Measurements from ENCODE around the gene FAM47E.

The FAM47E gene

GRCh38 chr4:76251441-76252270, at the start of gene FAM47E:
FAM47E (plus strand) TSS chr4:76251721; CDS start chr4:76251747, 26 bp downstream.
- no peak for DNase-seq (ENCODE audit: low read depth, low spot score)

- DNase-seq (ENCODE audit: low read depth, low spot score), result no peak
Measured at GRCh38 chr4:76203541-76203940, 48.0 kb upstream of the FAM47E start.

GRCh38 chr4:76204936-76205335, 46.6 kb upstream of the FAM47E start:
- no peak for DNase-seq (ENCODE audit: low read depth, low spot score)

GRCh38 chr4:76205476-76205875, 46.0 kb upstream of the FAM47E start:
- no peak for DNase-seq (ENCODE audit: low read depth, low spot score)

GRCh38 chr4:76206222-76206942, 45.1 kb upstream of the FAM47E start:
- no peak for DNase-seq (ENCODE audit: low read depth, low spot score)

GRCh38 chr4:76207549-76207948, 44.0 kb upstream of the FAM47E start:
- DNase-seq (ENCODE audit: low read depth, low spot score), result no peak

- peak; percentile 84 for DNase-seq (ENCODE audit: low read depth, low spot score)
Measured at GRCh38 chr4:76208005-76208765, 43.3 kb upstream of the FAM47E start.

- DNase-seq (ENCODE audit: low read depth, low spot score), result no peak
Measured at GRCh38 chr4:76209881-76210280, 41.6 kb upstream of the FAM47E start.

GRCh38 chr4:76210452-76210851, 41.1 kb upstream of the FAM47E start:
- no peak for DNase-seq (ENCODE audit: low read depth, low spot score)

GRCh38 chr4:76211769-76212708, 39.5 kb upstream of the FAM47E start:
- DNase-seq (ENCODE audit: low read depth, low spot score), result no peak

- DNase-seq (ENCODE audit: low read depth, low spot score), result no peak
Measured at GRCh38 chr4:76212851-76213414, 38.6 kb upstream of the FAM47E start.

GRCh38 chr4:76213415-76214176, 37.9 kb upstream of the FAM47E start, which contains the start of gene SCARB2:
SCARB2 (minus strand) TSS chr4:76213824; CDS start chr4:76213543, 281 bp downstream.
- no peak for DNase-seq (ENCODE audit: low read depth, low spot score)

- DNase-seq (ENCODE audit: low read depth, low spot score), result no peak
Measured at GRCh38 chr4:76214177-76214675, 37.3 kb upstream of the FAM47E start.

GRCh38 chr4:76215077-76215476, 36.4 kb upstream of the FAM47E start:
- DNase-seq (ENCODE audit: low read depth, low spot score), result no peak

GRCh38 chr4:76216524-76216923, 35.0 kb upstream of the FAM47E start:
- no peak for DNase-seq (ENCODE audit: low read depth, low spot score)

- DNase-seq (ENCODE audit: low read depth, low spot score), result no peak
Measured at GRCh38 chr4:76216975-76217814, 34.3 kb upstream of the FAM47E start.

- DNase-seq (ENCODE audit: low read depth, low spot score), result no peak
Measured at GRCh38 chr4:76219299-76220055, 32.0 kb upstream of the FAM47E start.

GRCh38 chr4:76224171-76224570, 27.4 kb upstream of the FAM47E start:
- no peak for DNase-seq (ENCODE audit: low read depth, low spot score)
